GM20431 (cell line): ENCODE results near the gene SSC5D.
"Not testable (repeated sequence)": the region's sequence is repeated elsewhere in the genome, so short reads cannot be mapped to it uniquely, and the experiment has no call there.

Experiments
- in situ Hi-C: fragments of 300-500 bp; cut with MseI, MboI; formaldehyde crosslinking; loops from one replicate; pipeline ENCODE4 v1.15.0; 2020; ENCODE audit warnings: low sequenced_read_pairs; ENCODE audit not compliant: unreplicated experiment

Gene SSC5D

DNA sequence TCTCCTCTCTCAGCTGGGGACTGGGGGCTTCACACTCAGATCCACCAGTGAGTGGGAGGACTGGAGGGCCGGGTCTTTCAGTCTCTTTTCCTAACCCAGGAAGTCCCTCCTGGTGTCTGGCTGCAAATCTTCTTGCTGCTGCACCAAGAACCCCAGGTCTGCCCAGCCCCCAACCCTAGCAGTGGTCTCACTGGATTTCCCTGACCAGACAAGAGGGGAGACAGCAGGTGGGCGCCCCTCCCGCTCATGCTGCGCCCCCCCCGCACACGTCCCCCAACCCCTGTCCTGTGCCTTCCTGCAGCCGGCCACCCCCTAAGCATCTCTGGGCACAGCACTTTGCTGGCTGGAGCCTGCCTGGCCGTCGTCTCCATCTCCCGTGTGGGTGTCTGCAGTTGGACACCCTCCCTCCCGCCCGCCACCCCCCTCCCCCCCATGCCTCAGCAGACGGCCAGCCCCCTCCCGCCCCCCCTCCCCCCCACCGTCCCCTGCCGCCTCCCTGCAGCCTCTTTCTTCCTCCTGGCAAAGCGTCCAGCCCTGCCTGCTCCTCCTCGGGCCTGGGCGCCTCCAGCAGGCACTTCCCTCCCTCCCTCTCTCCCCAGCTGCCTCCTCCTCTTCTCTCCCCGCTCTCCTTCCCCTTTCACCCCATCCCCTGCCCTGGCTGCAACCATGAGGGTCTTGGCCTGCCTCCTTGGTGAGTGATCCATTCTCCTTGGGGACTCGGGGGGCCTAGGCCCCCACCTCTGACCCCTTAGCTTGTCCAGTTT, at the start of gene SSC5D:
SSC5D (plus strand) TSS at position 513 of the 764 bp plus-strand sequence; CDS start at position 667, 154 bp downstream.
- in situ Hi-C loops: no loop called here

DNA sequence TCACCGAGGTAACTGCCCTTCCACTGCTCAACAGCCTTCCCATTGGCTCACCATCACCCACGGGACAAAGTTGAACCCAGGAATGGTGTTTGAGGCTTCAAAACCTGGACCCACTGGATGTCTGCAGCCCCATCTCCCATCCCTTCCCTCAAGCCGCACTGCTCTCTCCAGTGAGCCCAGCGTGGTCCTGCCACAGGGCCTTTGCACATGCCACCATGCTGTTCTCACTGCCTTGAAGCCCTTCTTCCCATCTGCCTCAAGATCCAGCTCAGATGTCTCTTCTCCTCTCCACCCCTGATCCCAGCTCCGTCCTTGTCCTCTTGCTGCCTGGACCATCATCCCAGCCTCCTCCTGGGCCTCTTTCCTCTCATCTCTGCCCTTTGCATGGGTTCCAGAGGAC, 49.2 kb upstream of the SSC5D start:
- in situ Hi-C loops: no loop called here

DNA sequence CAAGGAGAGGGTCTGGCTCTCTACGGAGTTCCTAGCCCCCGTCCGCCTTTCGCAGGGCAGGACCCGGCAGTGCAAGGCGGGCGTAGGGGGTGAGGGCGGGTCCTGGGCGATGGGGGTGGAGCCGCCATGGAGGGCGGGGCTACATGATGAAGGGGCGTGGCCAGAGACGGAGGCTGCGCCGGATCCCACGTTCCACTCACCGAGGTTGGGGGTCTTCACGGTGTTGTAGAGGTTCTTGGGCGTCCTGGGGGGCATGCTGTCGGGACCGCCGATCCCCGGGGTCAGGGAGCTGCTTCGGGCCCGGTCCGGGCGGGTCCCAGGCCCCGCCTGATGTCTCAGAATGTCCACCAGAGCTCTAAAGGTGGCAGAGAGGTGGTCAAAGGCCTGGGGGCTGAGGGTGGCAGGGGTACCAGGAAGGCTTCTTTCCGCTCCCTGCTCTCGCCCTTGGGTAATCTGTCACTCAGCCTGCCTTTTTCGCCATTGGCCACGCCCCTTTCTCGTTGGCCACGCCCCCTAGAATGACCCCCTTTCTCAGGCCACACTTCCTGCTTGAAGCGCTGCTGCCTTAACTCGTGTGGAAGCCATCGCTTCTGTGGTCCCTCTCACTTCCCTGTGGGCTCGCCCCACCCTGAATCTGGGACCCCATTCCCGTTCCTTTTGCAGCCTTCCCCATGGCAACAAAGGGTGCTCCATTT, 47.7 kb upstream of the SSC5D start:
- in situ Hi-C loops: no loop called here

DNA sequence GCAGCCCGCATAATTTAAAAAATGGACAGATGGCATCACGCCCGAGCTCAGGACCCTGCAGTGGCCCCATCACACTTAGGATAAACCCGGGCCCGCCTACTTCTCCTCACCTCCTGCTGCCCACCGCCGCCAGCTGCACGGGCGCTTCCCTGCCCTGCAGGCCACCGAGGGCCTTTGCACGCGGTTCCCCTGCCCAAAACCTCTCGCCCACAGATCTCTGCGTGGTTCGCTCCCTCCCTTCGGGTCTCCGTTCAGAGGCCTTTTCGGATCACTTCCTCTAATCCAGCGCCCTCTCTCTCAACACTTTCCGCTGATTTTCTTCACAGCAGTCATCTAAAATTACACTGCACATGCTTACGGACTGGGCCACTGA, 46.9 kb upstream of the SSC5D start:
- in situ Hi-C loops: no loop called here

DNA sequence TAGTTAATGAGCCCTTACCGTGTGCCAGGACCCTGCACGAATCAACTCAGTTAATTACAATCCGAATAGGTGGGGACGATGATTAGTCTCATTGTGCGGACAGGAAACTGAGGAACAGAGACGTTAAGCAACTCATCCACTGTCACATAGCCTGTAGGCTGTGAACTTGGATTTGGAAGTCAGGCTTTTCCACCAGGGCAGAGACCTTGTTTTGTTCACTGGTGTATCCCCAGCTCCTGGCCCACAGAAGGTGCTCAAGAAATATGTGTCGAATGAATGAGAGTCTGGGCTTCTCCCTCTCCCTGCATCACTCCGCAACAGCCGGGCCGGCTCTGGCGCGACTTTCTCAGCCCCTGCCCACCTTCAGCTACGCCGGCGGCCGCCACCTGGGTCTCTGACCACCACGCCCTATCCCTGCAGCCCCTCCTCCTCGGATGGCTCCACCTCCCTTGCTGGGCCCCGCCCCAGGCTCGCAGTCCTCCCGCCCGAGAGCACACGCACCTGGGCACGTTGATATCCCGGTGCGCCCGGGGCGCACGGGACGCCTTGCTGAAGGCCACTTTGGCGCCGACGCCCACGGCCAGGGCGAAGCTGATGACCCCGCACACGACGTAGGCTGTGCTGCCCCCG, 46.4 kb upstream of the SSC5D start:
- in situ Hi-C loops: no loop called here

DNA sequence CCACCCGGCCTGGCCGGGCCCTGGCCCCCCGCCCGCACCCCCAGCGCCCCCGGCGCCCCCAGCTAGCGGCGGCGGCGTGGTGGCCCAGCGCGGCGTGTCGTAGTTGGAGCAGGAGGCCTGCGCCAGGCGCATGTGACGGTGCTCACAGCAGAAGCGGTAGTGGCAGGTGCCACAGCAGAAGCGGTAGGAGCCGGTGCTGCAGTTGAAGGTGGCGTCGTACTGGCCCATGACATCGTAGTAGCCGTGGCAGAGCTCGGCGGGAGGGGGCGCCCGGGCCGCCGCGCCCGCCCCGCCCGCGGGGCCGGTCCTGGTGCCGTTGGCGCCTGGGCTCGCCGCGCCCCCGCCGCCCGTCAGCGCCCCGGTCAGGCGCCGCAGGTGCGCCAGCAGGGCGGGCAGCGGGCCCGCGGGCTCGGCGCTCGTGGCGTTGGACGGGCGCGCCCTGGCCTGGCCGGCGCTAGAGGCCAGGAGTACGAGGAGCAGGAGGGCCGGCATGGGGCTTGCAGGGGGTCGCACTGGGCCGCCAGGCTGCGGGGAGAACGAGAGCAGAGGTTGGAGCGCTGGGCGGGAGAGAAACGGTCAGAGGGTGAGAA, 45.8 kb upstream of the SSC5D start:
- in situ Hi-C loops: no loop called here

DNA sequence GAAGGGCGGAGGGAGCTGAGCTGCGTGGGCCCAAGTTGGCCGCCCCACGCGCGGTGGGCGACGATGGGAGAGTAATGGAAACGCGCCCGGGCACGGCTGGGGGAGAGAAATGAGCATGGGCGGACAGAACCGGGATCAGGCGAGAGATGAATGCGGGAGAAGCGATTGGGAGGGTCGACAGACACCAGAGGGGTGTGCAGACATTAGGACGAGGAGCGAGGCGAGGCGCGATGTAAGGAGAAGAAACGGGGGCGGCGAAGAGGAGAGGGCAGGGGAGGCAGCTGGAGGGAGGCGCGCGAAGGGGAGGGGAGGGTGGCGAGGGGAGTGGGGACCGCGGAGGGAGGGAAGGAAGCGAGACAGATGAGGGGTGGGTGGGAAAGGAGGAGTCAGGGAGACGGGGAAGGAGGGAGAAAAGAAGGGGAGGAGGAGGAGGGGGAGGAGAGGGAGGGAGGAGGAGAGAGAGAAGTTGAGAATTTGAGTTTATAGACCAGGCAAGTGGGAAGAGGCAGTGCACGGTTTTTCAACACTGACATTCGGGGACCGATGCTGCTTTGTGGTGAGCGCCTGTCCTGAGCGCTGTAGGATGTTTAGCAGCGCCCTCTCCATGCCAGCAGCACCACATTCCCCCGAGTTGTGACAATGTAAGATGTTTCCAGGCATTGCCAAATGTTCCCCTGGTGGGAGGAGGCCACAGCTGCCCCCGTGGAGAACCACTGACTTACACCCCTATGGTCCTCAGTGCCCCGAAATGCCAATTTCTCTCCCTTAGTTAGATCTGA, 45.0 kb upstream of the SSC5D start, which contains the start of gene SHISA7:
SHISA7 (minus strand) TSS at position 256 of the 779 bp plus-strand sequence. CDS start 437 bp downstream, outside the sequence.
- in situ Hi-C loops: no loop called here

DNA sequence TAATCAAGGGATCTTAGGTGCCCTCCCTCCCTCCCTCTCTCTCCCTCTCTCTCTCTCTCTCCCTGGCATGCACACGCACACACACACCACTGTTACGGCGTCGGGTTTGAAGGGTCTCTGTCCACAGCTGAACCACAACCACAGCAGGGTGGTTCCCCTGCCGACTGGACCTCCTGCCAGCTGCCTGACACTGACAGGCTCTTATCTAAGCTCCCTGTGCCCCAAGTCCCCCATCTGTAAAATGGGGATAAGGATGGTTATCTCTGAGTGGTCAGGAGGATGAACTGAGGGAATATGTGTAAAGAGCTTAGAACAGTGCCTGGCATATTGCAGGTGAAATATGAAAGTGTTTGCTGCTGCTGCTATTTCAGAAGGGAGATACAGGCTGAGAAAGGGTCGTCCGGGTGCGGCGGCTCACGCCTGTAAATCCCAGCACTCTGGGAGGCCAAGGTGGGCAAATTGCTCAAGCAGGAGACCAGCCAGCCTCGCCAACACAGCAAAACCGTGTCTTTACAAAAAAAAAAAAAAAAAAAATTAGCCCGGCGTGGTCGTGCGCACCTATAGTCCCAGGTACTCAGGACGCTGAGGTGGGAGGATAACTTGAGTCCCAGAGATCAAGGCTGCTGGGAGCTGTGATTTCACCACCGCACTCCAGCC, 44.3 kb upstream of the SSC5D start:
- in situ Hi-C loops: no loop called here

DNA sequence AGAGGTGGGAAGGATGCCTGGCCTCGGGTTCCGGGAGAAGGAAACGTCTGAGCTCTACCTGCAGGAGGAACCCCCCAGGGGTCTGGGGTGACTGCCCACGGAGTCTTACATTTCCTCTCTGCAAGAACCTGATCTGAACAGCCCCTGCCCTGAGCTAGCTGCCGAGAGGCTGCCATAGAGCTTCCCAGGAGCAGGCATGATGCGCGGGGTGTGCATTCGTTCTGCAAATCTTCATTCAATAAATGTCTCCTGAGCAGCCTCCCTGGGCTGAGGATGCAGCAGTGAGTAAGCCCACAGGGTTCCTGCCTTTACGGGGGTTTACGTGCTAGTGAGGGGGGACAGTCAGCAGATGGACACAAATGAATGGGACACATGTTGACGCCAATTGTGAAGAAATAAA, 43.6 kb upstream of the SSC5D start:
- in situ Hi-C loops: no loop called here

DNA sequence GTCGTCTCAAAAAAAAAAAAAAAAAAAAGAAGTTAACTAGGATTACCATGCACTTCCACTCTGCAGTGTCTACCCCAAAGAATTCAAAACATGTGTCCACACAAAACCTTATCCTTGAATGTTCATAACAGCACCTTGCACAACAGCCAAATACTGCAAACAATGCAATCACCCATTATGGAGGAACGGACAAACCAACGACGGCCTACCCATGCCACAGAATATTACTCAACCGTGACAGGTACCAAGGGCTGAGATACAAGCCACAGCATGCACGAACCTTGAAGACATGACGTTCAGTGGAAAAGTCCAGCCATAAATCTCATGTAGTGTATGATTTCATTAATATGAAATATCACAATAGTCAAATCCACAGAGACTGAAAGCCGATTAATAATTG, 42.2 kb upstream of the SSC5D start:
- in situ Hi-C loops: no loop called here

DNA sequence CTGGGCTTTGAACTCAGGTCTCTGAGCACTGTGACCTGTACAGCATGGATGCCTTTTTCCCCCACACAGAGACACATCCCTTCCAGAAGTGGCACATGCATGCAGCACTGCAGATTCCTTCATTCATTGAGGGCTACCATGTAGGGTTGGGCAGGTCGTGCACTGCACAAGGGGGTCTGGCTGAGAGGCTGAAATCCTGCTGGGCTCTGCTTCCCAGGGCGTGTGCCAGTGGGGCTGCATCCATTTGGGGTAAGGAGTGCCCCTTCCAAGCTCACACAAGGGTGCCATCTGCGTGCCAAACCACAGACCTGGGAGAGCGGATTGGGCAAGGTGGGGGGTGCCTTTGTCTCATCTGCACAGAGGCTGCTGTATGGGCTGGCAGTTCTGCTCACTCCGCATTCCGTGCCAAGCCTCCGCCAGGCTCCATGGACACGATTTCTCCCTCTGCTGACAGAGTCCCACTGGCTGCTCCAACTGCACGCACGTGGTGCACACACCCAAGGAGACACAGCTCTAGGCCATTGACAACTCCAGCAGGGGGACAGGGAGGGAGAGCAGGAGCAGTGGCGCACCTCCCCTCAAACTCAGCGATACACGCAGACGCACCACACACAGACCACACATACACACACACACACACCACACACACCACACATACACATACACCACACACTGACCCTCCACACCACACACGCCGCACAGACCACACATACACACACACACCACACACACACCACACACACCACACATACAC, 40.6 kb upstream of the SSC5D start:
- in situ Hi-C loops: no loop called here

DNA sequence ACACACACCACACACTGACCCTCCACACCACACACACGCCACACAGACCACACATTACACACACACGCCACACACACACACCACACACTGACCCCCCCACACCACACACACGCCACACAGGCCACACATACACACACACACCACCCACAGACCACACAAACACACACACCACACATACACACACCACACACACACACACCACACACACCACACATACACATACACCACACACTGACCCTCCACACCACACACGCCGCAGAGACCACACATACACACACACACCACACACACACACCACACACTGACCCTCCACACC, 40.1 kb upstream of the SSC5D start:
- in situ Hi-C loops: not testable (repeated sequence)

DNA sequence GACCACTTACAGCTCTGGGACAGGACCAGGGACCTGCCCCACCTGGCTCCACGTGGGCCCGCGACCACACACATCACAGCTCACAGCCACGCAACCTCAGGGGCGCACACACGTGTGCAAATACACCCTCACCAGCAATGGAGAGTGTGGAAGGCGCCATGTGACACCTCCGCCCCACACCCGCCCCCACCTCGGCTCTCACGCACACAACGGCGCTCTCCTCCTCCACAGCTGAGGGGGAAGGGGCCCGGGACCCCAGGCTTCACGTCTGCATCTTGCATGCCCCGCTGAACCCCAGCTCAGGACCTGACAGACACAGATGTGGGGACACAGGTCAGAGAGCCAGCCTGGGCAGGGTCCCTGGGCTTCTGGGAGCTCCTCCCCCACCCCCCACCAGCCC, 38.8 kb upstream of the SSC5D start:
- in situ Hi-C loops: no loop called here

DNA sequence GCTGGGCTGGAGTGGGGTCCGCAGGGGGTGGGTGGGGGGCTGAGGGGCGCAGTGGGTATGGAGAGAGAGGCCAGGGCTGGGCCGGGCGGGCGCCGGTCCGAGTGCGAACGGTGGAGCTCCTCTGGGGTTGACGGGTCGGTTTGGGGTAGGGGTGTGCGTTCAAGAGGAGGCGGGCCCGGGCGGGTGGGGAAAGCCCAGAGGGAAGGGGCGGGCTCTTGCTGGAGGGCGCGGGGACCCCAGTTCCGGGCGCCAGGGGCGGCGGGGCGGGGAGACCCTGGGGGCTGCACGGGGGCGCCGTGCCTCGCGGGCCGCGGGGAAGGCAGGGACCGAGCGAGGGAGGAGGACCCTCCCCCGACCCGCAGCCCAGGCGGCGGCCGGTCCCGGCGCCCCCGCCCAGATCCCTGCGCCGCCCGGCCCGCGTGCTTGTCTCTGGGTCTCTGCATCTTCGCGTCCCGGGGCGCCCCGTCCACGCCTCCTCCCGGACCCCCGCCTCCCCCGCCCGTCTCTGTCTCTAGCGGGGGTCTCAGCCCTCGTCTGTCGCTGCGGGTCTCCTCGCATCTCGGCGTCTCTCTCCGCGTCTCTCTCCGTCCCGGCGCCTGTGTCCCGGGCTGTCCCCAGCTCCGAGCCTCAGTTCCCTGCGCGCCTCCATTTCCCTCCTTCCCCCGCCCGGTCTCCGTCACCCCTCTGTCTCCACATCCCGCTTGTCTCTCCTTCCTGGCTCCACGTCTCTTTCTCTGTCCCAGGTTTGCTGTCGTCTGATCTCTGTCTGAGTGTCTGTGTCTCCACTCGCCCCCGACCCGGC, 36.9 kb upstream of the SSC5D start:
- in situ Hi-C loops: no loop called here

DNA sequence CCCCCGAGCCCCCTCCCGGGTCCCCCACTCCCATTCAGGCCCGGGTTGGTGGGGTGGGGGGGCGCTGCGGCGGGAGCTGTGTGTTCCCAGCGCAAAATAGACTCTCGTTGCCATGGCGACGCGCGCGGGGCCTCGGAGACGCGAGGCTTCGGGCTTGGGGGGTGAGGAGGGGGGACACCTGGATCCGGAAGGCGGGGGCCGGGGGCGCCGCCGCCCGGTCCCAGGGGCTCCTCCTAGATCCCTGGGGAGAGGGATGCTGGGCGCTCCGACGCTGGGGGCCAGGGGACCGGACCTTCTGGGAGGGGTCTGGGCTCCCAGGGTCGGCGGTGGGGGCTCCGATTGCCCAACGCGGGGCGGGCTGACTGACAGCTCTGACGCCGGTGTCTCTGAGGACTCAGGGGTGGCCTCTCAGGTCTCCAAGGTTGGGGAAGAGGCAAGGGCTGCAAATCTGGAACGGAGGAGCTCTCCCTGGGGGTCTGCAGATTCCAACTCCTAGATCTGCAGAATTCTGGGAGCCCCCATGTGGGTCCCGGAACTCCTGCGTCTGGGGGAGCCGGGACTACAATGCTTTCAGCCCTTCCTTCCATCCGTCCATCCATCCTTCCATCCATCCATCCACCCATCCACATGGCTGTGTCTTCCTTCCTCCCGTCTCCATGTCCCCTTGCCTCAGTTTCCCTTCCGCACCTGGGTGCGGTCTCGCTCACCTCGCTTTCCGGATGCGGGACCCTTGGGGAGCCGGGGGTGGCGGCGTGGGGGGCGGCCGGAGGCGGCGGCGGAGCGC, 36.1 kb upstream of the SSC5D start:
- in situ Hi-C loops: no loop called here

DNA sequence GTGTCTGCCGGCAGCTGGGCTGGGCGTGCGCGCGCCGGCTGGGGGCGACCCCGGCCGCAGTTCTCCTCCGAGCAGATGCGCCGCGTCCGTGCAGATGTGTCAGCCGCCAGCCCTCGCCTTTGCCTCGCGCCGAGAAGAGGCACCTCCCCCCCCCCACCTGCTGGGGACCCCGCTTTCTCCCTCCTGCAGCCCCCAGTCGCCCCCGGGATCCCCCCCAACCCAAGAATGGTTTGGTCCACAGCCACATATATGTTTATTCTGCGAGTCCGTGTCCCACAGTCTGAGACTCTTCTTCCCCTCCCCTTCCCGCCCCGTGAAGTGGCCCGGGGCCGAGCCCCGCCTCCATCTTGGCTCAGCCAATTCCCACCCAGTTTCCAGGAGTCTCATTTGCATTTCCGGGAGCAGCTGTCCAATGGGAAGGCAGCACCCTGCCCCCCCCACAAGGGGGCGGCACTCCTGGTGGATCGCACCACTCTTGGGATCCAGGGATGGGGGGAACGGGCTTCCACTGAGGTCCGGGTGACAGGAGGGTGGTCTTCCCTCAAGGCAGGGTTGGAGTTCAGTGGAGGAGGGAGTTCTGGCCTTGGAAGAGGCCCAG, 35.4 kb upstream of the SSC5D start:
- in situ Hi-C loops: no loop called here
